HG03442 (cell line): ENCODE data around the gene PPP1R11.
A peak's percentile ranks its signal among the peaks of the same experiment; 100 is the strongest.
"Not testable (repeated sequence)": the region's sequence is repeated elsewhere in the genome, so short reads cannot be mapped to it uniquely, and the experiment has no call there.

ENCODE experiments used
- ATAC-seq: cut with Tn5 transposase; IDR thresholded peaks from one replicate; pipeline ENCODE4 v1.9.1; 2021; ENCODE audit warnings: mild to moderate bottlenecking, moderate library complexity; ENCODE audit not compliant: unreplicated experiment

Gene PPP1R11

GRCh38 chr6:30093951-30094661 is 27.1 kb downstream of the PPP1R11 start:
- ATAC-seq: no peak

GRCh38 chr6:30096829-30097228 is 29.8 kb downstream of the PPP1R11 start:
- no peak for ATAC-seq

- no peak for ATAC-seq
Measured at GRCh38 chr6:30097902-30098768, 31.1 kb downstream of the PPP1R11 start.

- ATAC-seq: no peak
Measured at GRCh38 chr6:30100154-30100553, 33.2 kb downstream of the PPP1R11 start.

GRCh38 chr6:30100585-30101443 is 33.8 kb downstream of the PPP1R11 start:
- ATAC-seq: no peak

- peak; percentile 74 for ATAC-seq
Measured at GRCh38 chr6:30101444-30102413, 34.7 kb downstream of the PPP1R11 start.

GRCh38 chr6:30102414-30102969 is 35.5 kb downstream of the PPP1R11 start:
- no peak for ATAC-seq

- peak; percentile 59 for ATAC-seq
Measured at GRCh38 chr6:30102970-30103871, 36.2 kb downstream of the PPP1R11 start.

- no peak for ATAC-seq
Measured at GRCh38 chr6:30103872-30104179, 36.8 kb downstream of the PPP1R11 start.

GRCh38 chr6:30104661-30105060 is 37.7 kb downstream of the PPP1R11 start:
- ATAC-seq: no peak

GRCh38 chr6:30111266-30111856 is 44.4 kb downstream of the PPP1R11 start:
- no peak for ATAC-seq

- no peak for ATAC-seq
Measured at GRCh38 chr6:30112402-30112994, 45.5 kb downstream of the PPP1R11 start.

- ATAC-seq: no peak
Measured at GRCh38 chr6:30113003-30113759, 46.2 kb downstream of the PPP1R11 start, which contains the start of gene TRIM31. TRIM31 (minus strand) TSS chr6:30113090; CDS start chr6:30112805, 285 bp downstream.

- ATAC-seq: no peak
Measured at GRCh38 chr6:30113841-30114240, 46.8 kb downstream of the PPP1R11 start.

GRCh38 chr6:30116724-30117123 is 49.7 kb downstream of the PPP1R11 start:
- no peak for ATAC-seq

- ATAC-seq: not testable (repeated sequence)
Measured at GRCh38 chr6:30118691-30119090, 51.7 kb downstream of the PPP1R11 start.
